PC-9 (cell line): ENCODE results near the gene DNAJC18. TPM values are rescaled to one million over a fixed set of nuclear protein-coding genes. Genes with fewer than 3 reads are reported as not detected.

ENCODE experiments used
- BruUV-seq: library from RNA; stranded (reverse); fragments of 400-500 nt; replicated peaks from 2 replicates; lab custom pipeline; 2021; lab: Mats Ljungman, UMichigan
- CTCF ChIA-PET: fragments of 300-600 bp; sonication (Branson Sonifier 250); formaldehyde crosslinking; loops from one replicate; lab custom pipeline; 2022; ENCODE audit warnings: antibody characterized with exemption; lab: Charles Lee
- POLR2A ChIA-PET: fragments of 300-600 bp; sonication (Branson Sonifier 250); formaldehyde crosslinking; loops from one replicate; lab custom pipeline; 2022; ENCODE audit warnings: antibody characterized with exemption; ENCODE audit not compliant: unreplicated experiment; lab: Charles Lee
- DNase-seq, 2 experiments: peaks; one replicate each; pipeline versions ENCODE4 v3.0.0 to v3.0.0-alpha.2; 2015 to 2022; ENCODE audit warnings: mixed read lengths in 1 of 2
- H2AFZ ChIP-seq: fragments of 200-600 bp; sonication (generic); 2 replicates; pipeline ENCODE4 v1.8.1; 2017; ENCODE audit warnings: antibody characterized with exemption
- H3F3A ChIP-seq: fragments of 200-600 bp; sonication (generic); 2 replicates; pipeline ENCODE4 v1.8.1; 2017; ENCODE audit warnings: antibody characterized with exemption, mild to moderate bottlenecking, low read depth; ENCODE audit not compliant: insufficient read depth
- H3K27ac ChIP-seq: fragments of 200-600 bp; sonication (generic); 2 replicates; pipeline ENCODE4 v1.6.1; 2016; ENCODE audit warnings: mixed run types
- H3K27me3 ChIP-seq: fragments of 200-600 bp; sonication (generic); 2 replicates; pipeline ENCODE4 v1.6.1; 2016; ENCODE audit warnings: low read depth, mixed run types; ENCODE audit not compliant: insufficient read depth
- H3K36me3 ChIP-seq: fragments of 200-600 bp; sonication (generic); 2 replicates; pipeline ENCODE4 v1.6.1; 2016; ENCODE audit warnings: low read depth, mixed run types
- H3K4me1 ChIP-seq: fragments of 200-600 bp; sonication (generic); replicated peaks from 2 replicates; pipeline ENCODE4 v1.6.1; 2016; ENCODE audit warnings: mixed run types; ENCODE audit not compliant: insufficient read depth
- H3K4me2 ChIP-seq: fragments of 200-600 bp; sonication (generic); 2 replicates; pipeline ENCODE4 v1.6.1; 2017; ENCODE audit warnings: mixed run types
- H3K4me3 ChIP-seq: fragments of 200-600 bp; sonication (generic); 2 replicates; pipeline ENCODE4 v1.6.1; 2016; ENCODE audit warnings: mixed run types
- H3K79me2 ChIP-seq: fragments of 200-600 bp; sonication (generic); 2 replicates; pipeline ENCODE4 v1.6.1; 2017; ENCODE audit warnings: low read depth, mixed run types
- H3K9me2 ChIP-seq: fragments of 200-600 bp; sonication (generic); 2 replicates; pipeline ENCODE4 v1.8.1; 2017; ENCODE audit warnings: mild to moderate bottlenecking; ENCODE audit not compliant: insufficient read depth
- H3K9me3 ChIP-seq: fragments of 200-600 bp; sonication (generic); 2 replicates; pipeline ENCODE4 v1.8.1; 2016; ENCODE audit warnings: low read depth; ENCODE audit not compliant: insufficient read depth
- H4K20me1 ChIP-seq: fragments of 200-600 bp; sonication (generic); 2 replicates; pipeline ENCODE4 v1.8.1; 2017; ENCODE audit not compliant: insufficient read depth
- CTCF ChIP-seq: fragments of 200-600 bp; sonication (generic); conservative IDR thresholded peaks from 2 replicates; pipeline ENCODE4 v1.6.1; 2017; ENCODE audit warnings: mixed run types, antibody characterized with exemption, mild to moderate bottlenecking, moderate library complexity
- EZH2 ChIP-seq: fragments of 200-600 bp; sonication (generic); IDR thresholded peaks from 2 replicates; pipeline ENCODE4 v1.8.0; 2017; ENCODE audit warnings: antibody characterized with exemption, low read depth
- intact Hi-C: fragments of 100-400 bp; cut with micrococcal nuclease; formaldehyde crosslinking; loops from one replicate; pipeline ENCODE4 v1.10.0; 2022; ENCODE audit not compliant: unreplicated experiment
- total RNA-seq: library from RNA; stranded (reverse); gene quantifications from 2 replicates; pipeline ENCODE4 v1.2.3, GENCODE V29; 2021

DNAJC18 gene
- total RNA-seq, 1 experiment from 2014 or later: 8.9 TPM

GRCh38 chr5:139390639-139391569 is 48.4 kb downstream of the DNAJC18 start:
- no TSS peak for BruUV-seq
- Histone ChIP-seq H2AFZ (no peak overlapping the region), H3K27ac (peak overlapping the region; percentile 93), H3K9me3 (no peaks in the 10 kb centered on the region), H3K4me1 (peaks cover 38% of the 10 kb centered on the region), H3K4me3 (peak overlapping the region; percentile 13; the same call in 1 of the 2 replicates), H4K20me1 (no peaks in the 10 kb centered on the region), H3F3A (peaks cover 31% of the 10 kb centered on the region), H3K79me2 (no peaks in the 10 kb centered on the region), H3K27me3 (no peaks in the 10 kb centered on the region), H3K4me2 (peak overlapping the region; percentile 69), H3K9me2 (no peaks in the 10 kb centered on the region), H3K36me3 (no peaks in the 10 kb centered on the region)
- no peak for TF ChIP-seq EZH2
- TF ChIP-seq CTCF: no peak
- intact Hi-C loops: loop anchor here (5.0 kb wide), 1 partner anchor 49 kb away; the partner anchor contains the start of gene PAIP2
- DNase-seq: no peak
- ChIA-PET CTCF (interaction anchor here (0.6 to 0.8 kb wide), 2 partner anchors 9 to 121 kb away, joined by 4 to 12 read pairs; no protein-coding TSS in a partner anchor), POLR2A (no interaction called here)

- peaks cover 37% of the 10 kb centered on the region for H3F3A ChIP-seq
- TF ChIP-seq CTCF: no peak
- TF ChIP-seq EZH2: no peak
- H4K20me1 ChIP-seq: no peaks in the 10 kb centered on the region
- no peaks in the 10 kb centered on the region for H3K27me3 ChIP-seq
- intact Hi-C loops: loop anchor here (5.0 kb wide), 1 partner anchor 48 kb away; the partner anchor contains the start of gene PAIP2
- ChIA-PET POLR2A (no interaction called here), CTCF (interaction anchor here (0.8 kb wide), 1 partner anchor 8 kb away, joined by 12 read pairs; no protein-coding TSS in a partner anchor)
- no peaks in the 10 kb centered on the region for H3K36me3 ChIP-seq
- H3K4me3 ChIP-seq: no peak within 1 kb of the TSS
- peaks cover 40% of the 10 kb centered on the region for H3K4me1 ChIP-seq
- H2AFZ ChIP-seq: no peak within 1 kb of the TSS
- no peaks in the 10 kb centered on the region for H3K9me2 ChIP-seq
- H3K27ac ChIP-seq: peak within 1 kb of the TSS; percentile 93
- no TSS peak for BruUV-seq
- H3K9me3 ChIP-seq: no peaks in the 10 kb centered on the region
- H3K79me2 ChIP-seq: no peaks in the 10 kb centered on the region
- DNase-seq: no peak
- peak within 1 kb of the TSS; percentile 69 for H3K4me2 ChIP-seq
Observed at GRCh38 chr5:139389701-139390638, 49.4 kb downstream of the DNAJC18 start, which contains the start of gene MZB1. TSS of gene MZB1 (minus strand) at chr5:139389913. CDS start at chr5:139389856, 57 bp downstream.
